MCF 10A (cell line): ENCODE data around the gene TMEM156. TPM values are rescaled to one million over a fixed set of nuclear protein-coding genes. Genes with fewer than 3 reads are reported as not detected.
"Not testable (repeated sequence)": the region's sequence is repeated elsewhere in the genome, so short reads cannot be mapped to it uniquely, and the experiment has no call there.

Experiments used
- BruUV-seq: library from RNA; stranded (reverse); fragments of 400-500 nt; replicated peaks from 2 replicates; lab custom pipeline; 2021; lab: Mats Ljungman, UMichigan
- CTCF ChIA-PET: fragments of 300-600 bp; sonication (Branson Sonifier 250); formaldehyde crosslinking; extraction: SDS; loops from one replicate; lab custom pipeline; 2021; ENCODE audit warnings: antibody characterized with exemption, inconsistent platforms; lab: Yijun Ruan, JAX
- POLR2A ChIA-PET: fragments of 300-600, 350-650 bp; sonication (Branson Sonifier 250); formaldehyde crosslinking; extraction: SDS; loops from one replicate; lab custom pipeline; 2020; ENCODE audit warnings: antibody characterized with exemption, inconsistent platforms; lab: Yijun Ruan, JAX
- DNase-seq: peaks from one replicate; pipeline ENCODE4 v3.0.0-alpha.2; 2018; ENCODE audit not compliant: unreplicated experiment
- H3K27ac Mint-ChIP-seq: one replicate; pipeline ENCODE4 v1.8.0; 2022; ENCODE audit warnings: mild to moderate bottlenecking, low read depth, mixed read lengths; ENCODE audit not compliant: unreplicated experiment
- H3K27me3 Mint-ChIP-seq: one replicate; pipeline ENCODE4 v1.8.0; 2022; ENCODE audit warnings: mixed read lengths; ENCODE audit not compliant: insufficient read depth, unreplicated experiment
- H3K36me3 Mint-ChIP-seq: one replicate; pipeline ENCODE4 v1.8.0; 2022; ENCODE audit warnings: mild to moderate bottlenecking, moderate library complexity, mixed read lengths; ENCODE audit not compliant: insufficient read depth, unreplicated experiment
- H3K4me1 Mint-ChIP-seq: one replicate; pipeline ENCODE4 v1.8.0; 2022; ENCODE audit warnings: mixed read lengths; ENCODE audit not compliant: insufficient read depth, unreplicated experiment
- H3K4me3 Mint-ChIP-seq: one replicate; pipeline ENCODE4 v1.8.0; 2022; ENCODE audit warnings: mild to moderate bottlenecking, moderate library complexity, mixed read lengths; ENCODE audit not compliant: unreplicated experiment
- H3K9me3 Mint-ChIP-seq: one replicate; pipeline ENCODE4 v1.8.0; 2022; ENCODE audit warnings: mixed read lengths; ENCODE audit not compliant: unreplicated experiment
- CTCF ChIP-seq: fragments of 200-600 bp; IDR thresholded peaks from one replicate; pipeline ENCODE4 v1.8.0; 2022; ENCODE audit warnings: antibody characterized with exemption, mild to moderate bottlenecking; ENCODE audit not compliant: unreplicated experiment
- intact Hi-C: fragments of 100-400 bp; cut with micrococcal nuclease; formaldehyde crosslinking; loops from 2 replicates; pipeline ENCODE4 v1.14.1; 2022
- total RNA-seq: library from RNA; stranded (reverse); gene quantifications from 2 replicates; pipeline ENCODE4 v1.2.3, GENCODE V29; 2022

Gene TMEM156
- total RNA-seq, 1 experiment from 2014 or later: 5.3 TPM

GRCh38 chr4:39037491-39037825 lies 5.2 kb upstream of the TMEM156 start:
- no peaks in the 10 kb centered on the region for H3K9me3 Mint-ChIP-seq
- H3K4me1 Mint-ChIP-seq: peaks cover 26% of the 10 kb centered on the region
- peak overlapping the region; percentile 78 for H3K27ac Mint-ChIP-seq
- H3K27me3 Mint-ChIP-seq: no peaks in the 10 kb centered on the region
- BruUV-seq: no TSS peak
- DNase-seq: peak; percentile 77
- intact Hi-C loops: no loop called here
- no peaks in the 10 kb centered on the region for H3K36me3 Mint-ChIP-seq
- ChIA-PET CTCF (interaction anchor here (0.5 kb wide), 1 partner anchor 278 kb away, joined by 6 read pairs; no protein-coding TSS in a partner anchor), POLR2A (interaction anchor here (0.7 to 2.0 kb wide), 6 partner anchors 9 to 148 kb away, joined by 3 to 22 read pairs (median 4); no protein-coding TSS in a partner anchor)
- no peak overlapping the region for H3K4me3 Mint-ChIP-seq
- TF ChIP-seq CTCF: no peak

GRCh38 chr4:39036172-39036571 lies 4.0 kb upstream of the TMEM156 start:
- peak overlapping the region; percentile 76 for H3K27ac Mint-ChIP-seq
- intact Hi-C loops: no loop called here
- no peaks in the 10 kb centered on the region for H3K27me3 Mint-ChIP-seq
- peak overlapping the region; percentile 4 for H3K4me3 Mint-ChIP-seq
- no peaks in the 10 kb centered on the region for H3K36me3 Mint-ChIP-seq
- TF ChIP-seq CTCF: no peak
- peaks cover 20% of the 10 kb centered on the region for H3K4me1 Mint-ChIP-seq
- no peaks in the 10 kb centered on the region for H3K9me3 Mint-ChIP-seq
- peak; percentile 80 for DNase-seq
- ChIA-PET POLR2A (interaction anchor here (0.7 to 1.9 kb wide), 2 partner anchors 8 to 324 kb away, joined by 5 read pairs; no protein-coding TSS in a partner anchor), CTCF (no interaction called here)
- no TSS peak for BruUV-seq

DNA sequence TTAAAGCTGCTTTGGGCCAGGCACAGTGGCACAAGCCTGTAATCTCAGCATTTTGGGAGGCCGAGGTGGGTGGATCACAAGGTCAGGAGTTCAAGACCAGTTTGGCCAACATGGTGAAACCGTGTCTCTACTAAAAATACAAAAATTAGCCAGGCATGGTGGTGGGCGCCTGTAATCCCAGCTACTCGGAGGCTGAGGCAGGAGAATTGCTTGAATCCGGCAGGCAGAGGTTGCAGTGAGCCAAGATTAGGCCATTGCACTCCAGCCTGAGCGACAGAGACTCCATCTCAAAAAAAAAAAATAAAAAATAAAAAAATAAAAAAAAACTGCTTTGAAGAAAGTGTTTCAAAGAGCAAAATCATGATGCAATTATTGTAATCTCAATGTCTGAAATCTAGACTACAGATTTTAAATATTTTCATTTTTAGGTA lies 604 bp downstream of the TMEM156 start:
- H3K9me3 Mint-ChIP-seq, CTCF ChIA-PET, H3K4me1 Mint-ChIP-seq, intact Hi-C loops, BruUV-seq, H3K4me3 Mint-ChIP-seq, DNase-seq, H3K27ac Mint-ChIP-seq, H3K36me3 Mint-ChIP-seq, H3K27me3 Mint-ChIP-seq: not testable (repeated sequence)
- POLR2A ChIA-PET: interaction anchor here (1.8 to 4.4 kb wide), 2 partner anchors 13 to 26 kb away, joined by 3 to 51 read pairs; no protein-coding TSS in a partner anchor

- H3K36me3 Mint-ChIP-seq: no peaks in the 10 kb centered on the region
- no peaks in the 10 kb centered on the region for H3K27me3 Mint-ChIP-seq
- no TSS peak for BruUV-seq
- intact Hi-C loops: no loop called here
- CTCF ChIA-PET: interaction anchor here (0.5 kb wide), 1 partner anchor 149 kb away, joined by 3 read pairs; no protein-coding TSS in a partner anchor
- POLR2A ChIA-PET: interaction anchor here (0.6 to 4.4 kb wide), 3 partner anchors 14 to 376 kb away, joined by 4 to 51 read pairs (median 4); partner anchors contain the start of gene KLB
- H3K4me1 Mint-ChIP-seq: no peaks in the 10 kb centered on the region
- peak overlapping the region; percentile 26 for H3K4me3 Mint-ChIP-seq
- H3K9me3 Mint-ChIP-seq: no peaks in the 10 kb centered on the region
- DNase-seq: no peak
- TF ChIP-seq CTCF: no peak
- H3K27ac Mint-ChIP-seq: peak overlapping the region; percentile 87
Observed at GRCh38 chr4:39030725-39031124, 1.5 kb downstream of the TMEM156 start.
